ENCODE results near the gene MINDY3. TPM values are rescaled to one million over a fixed set of nuclear protein-coding genes. Genes with fewer than 3 reads are reported as not detected.

The MINDY3 gene
- total RNA-seq, 1 donor from 2014 or later, result 13.7 TPM

- peaks cover 0 to 8% of the 10 kb centered on the region in 2 donors for H3K36me3 ChIP-seq
- no peak overlapping the region for H3K4me3 ChIP-seq
- no peak for DNase-seq (ENCODE audit: low spot score in 2 of 2)
- H3K27ac ChIP-seq, result peak overlapping the region; percentile 85 to 87
- H3K9me3 ChIP-seq, result no peaks in the 10 kb centered on the region
- no peaks in the 10 kb centered on the region for H3K27me3 ChIP-seq
- peaks cover 5 to 56% of the 10 kb centered on the region in 2 donors for H3K4me1 ChIP-seq
- no peak for TF ChIP-seq CTCF (IDR thresholded peaks at IDR 0.05)
- intact Hi-C loops (cut with DNase I), result loop anchor here (5.0 kb wide), 1 partner anchor 38 kb away; no protein-coding TSS in a partner anchor
Measured at GRCh38 chr10:15784662-15785300, 75.5 kb downstream of the MINDY3 start.

- Histone ChIP-seq H3K9me3 (no peaks in the 10 kb centered on the region), H3K4me1 (peaks cover 5 to 50% of the 10 kb centered on the region in 2 donors), H3K27ac (peak overlapping the region; percentile 85 to 87), H3K4me3 (no peak overlapping the region), H3K27me3 (no peaks in the 10 kb centered on the region), H3K36me3 (peaks cover 0 to 8% of the 10 kb centered on the region in 2 donors)
- intact Hi-C loops (cut with DNase I), result no loop called here
- no peak for TF ChIP-seq CTCF (IDR thresholded peaks at IDR 0.05)
- DNase-seq (ENCODE audit: low spot score in 2 of 2), result no peak
Measured at GRCh38 chr10:15783941-15784636, 76.2 kb downstream of the MINDY3 start.

GRCh38 chr10:15782851-15783250 is 77.5 kb downstream of the MINDY3 start:
- Histone ChIP-seq H3K36me3 (peaks cover 0 to 11% of the 10 kb centered on the region in 2 donors), H3K4me1 (peaks cover 5 to 38% of the 10 kb centered on the region in 2 donors), H3K9me3 (no peaks in the 10 kb centered on the region), H3K27ac (peak overlapping the region; percentile 35 to 58), H3K27me3 (no peaks in the 10 kb centered on the region), H3K4me3 (no peak overlapping the region)
- intact Hi-C loops (cut with DNase I), result no loop called here
- no peak for TF ChIP-seq CTCF (IDR thresholded peaks at IDR 0.05)
- DNase-seq (ENCODE audit: low spot score in 2 of 2), result no peak

GRCh38 chr10:15781381-15781960 is 78.8 kb downstream of the MINDY3 start:
- intact Hi-C loops (cut with DNase I), result no loop called here
- Histone ChIP-seq H3K27me3 (no peaks in the 10 kb centered on the region), H3K9me3 (no peaks in the 10 kb centered on the region), H3K27ac (no peak overlapping the region), H3K4me1 (peaks cover 5 to 26% of the 10 kb centered on the region in 2 donors), H3K4me3 (no peak overlapping the region), H3K36me3 (peaks cover 0 to 11% of the 10 kb centered on the region in 2 donors)
- no peak for DNase-seq (ENCODE audit: low spot score in 2 of 2)
- no peak for TF ChIP-seq CTCF (IDR thresholded peaks at IDR 0.05)

- intact Hi-C loops (cut with DNase I), result no loop called here
- Histone ChIP-seq H3K4me1 (peaks cover 0 to 17% of the 10 kb centered on the region in 2 donors), H3K36me3 (peaks cover 0 to 11% of the 10 kb centered on the region in 2 donors), H3K27ac (peak overlapping the region; percentile 70 to 78), H3K9me3 (no peaks in the 10 kb centered on the region), H3K27me3 (no peaks in the 10 kb centered on the region), H3K4me3 (peak overlapping the region in 1 of 2 donors; percentile 42)
- peak in 1 of 2 donors; percentile 77 for DNase-seq (ENCODE audit: low spot score in 2 of 2)
- TF ChIP-seq CTCF (IDR thresholded peaks at IDR 0.05), result no peak
Measured at GRCh38 chr10:15780353-15781135, 79.8 kb downstream of the MINDY3 start.

All from ascending aorta (tissue), 2 donors.